HG03432 (cell line): ENCODE measurements around the gene CPN1.

Experiments
- ATAC-seq: cut with Tn5 transposase; IDR thresholded peaks from one replicate; pipeline ENCODE4 v1.9.1; 2021; ENCODE audit warnings: mild to moderate bottlenecking, moderate library complexity; ENCODE audit not compliant: unreplicated experiment

CPN1 gene

DNA sequence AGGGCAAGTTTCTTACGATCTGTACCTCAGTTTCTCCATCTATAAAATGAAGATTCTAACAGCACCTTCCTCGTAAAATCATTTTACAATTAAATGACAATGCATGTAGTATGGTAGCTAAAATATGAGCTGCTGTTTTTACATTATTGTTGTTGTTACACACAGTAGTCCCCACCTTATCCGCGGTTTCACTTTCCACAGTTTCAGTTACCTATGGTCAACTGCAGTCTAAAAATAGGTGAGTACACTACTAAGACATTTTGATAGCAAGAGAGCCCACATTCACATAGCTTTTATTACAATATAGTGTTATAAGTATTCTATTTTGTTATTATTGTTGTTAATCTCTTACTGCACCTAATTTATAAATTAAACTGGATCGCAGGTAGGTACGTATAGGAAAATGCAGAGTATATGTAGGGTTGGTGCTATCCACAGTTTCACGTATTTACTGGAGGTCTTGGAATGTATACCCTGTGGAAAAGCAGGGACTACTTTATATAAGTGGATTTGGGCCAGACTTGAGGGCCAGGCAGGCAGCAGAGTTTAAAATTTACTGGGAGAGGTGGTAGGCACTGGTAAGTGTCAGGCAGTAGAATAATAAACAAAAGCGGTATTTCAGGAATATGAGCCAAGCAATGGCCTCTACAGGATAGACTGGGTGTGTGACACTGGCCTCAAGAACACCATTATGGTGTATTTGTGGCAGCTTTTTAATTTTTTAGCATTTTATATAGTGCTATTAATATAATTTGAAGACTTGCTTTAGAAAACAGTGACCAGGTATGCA lies 82.2 kb downstream of the CPN1 start:
- ATAC-seq, result no peak

DNA sequence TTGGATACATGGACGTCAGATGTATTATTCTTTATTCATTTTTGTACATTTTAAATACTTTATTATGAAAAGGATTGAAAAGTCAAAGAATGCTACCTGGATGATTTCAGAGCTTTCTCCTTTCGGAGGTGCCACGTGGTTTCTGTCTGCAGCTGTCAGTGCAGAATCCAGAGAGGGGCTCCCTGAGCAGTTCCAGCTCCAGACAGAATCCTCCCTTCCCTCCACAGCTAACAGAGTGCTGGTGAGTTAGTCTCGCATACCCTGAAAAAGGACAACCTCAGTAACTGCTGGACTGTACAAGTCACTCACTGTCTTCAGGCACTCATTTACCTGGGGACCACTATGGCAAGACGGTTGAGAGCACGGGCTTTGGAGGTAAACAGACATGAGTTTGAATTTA lies 82.8 kb downstream of the CPN1 start:
- ATAC-seq, result no peak

DNA sequence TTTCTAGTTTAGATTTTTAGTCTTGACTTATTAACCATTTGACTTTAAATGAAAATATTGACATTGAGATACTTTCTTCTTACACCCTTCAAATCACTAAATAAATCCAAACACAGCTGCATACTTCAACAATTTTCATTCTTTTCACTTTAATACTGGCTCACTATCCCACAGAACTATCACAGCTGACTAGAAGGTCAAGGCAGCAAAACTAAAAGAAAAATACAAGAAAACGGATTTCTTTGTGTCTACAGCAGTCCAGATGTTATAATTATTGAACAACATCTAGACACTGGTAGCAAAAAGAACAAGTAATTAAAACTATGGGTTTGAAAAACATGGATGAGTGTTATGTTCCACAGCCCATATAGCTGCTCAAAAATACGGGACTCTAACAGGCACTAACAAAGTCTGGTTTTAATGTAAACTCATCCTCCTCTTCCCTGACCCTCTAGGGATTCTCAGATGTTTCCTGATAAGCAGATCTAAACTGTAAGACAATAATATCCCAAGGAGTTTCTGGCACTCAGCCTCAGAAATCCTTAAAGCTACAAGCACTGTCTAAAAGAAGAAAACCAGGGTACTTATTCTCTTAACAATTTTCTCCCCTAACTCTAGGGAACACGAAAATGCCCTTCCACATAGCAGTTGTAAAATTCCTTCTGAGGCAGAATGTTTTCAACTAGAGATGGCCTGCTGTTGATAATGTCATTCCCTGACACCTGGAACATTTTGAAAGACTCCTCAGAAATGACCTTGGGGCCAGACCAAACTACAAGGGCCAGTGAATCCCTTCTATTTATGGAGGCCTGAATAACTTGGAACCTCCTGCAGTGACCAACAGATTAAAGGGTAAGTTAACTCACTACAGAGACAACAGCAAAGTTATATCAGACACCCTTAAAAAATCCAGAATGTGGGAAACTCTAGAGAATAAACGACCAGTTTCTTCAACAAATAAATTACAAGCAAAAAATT lies 84.7 kb downstream of the CPN1 start:
- ATAC-seq, result no peak

DNA sequence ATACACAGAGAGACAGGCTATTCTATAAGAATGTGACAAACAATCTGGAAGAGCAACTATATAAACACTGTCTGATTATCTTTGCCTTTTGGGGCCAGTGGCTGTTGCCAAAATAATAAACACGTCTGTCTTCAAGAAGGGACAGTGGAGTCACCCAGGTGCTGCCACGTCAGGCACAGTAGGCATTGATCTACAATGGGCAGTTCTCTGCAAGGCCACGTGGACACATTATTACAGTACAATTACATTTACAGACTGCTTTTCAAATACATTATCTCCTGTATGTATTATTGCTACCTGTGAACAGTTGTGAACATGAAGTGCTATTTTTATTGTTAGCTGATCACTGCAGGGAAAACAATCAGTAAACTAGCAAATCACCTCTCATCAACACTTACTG lies 86.0 kb downstream of the CPN1 start:
- no peak for ATAC-seq

DNA sequence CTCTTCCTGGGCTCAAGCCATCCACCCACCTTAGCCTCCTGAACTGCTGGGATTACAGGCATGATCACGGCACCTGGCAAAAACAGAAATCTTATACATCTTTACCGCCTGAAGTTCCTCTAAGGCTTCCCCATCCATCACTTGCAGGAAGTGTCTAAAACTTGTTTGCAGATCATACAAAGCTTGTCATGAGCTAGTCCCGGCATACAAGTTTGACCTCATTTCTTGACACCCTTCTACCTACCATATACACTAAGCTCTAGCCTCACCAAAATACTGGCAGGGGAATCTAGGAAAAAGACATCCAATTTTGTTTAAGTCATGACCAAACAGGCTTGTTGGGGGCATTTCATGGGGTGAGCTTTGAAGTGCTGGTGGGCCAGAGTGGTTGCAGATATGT lies 86.4 kb downstream of the CPN1 start:
- ATAC-seq, result no peak

DNA sequence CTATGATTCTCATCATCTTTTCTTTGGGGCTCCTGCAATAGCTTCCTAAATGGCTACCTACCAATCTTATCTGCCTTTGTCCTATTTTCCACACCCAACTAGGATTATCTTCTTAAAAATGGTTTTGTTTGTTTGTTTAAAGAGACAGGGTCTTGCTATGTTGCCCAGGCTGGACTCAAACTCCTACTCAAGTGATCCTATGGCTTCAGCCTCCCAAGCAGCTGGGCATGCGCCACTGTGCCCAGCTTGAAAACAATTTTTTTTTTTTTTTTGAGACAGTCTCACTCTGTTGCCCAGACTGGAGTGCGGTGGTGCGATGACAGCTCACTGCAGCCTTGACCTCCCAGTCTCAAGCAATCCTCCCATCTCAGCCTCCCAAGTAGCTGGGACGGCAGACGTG lies 86.9 kb downstream of the CPN1 start:
- no peak for ATAC-seq

DNA sequence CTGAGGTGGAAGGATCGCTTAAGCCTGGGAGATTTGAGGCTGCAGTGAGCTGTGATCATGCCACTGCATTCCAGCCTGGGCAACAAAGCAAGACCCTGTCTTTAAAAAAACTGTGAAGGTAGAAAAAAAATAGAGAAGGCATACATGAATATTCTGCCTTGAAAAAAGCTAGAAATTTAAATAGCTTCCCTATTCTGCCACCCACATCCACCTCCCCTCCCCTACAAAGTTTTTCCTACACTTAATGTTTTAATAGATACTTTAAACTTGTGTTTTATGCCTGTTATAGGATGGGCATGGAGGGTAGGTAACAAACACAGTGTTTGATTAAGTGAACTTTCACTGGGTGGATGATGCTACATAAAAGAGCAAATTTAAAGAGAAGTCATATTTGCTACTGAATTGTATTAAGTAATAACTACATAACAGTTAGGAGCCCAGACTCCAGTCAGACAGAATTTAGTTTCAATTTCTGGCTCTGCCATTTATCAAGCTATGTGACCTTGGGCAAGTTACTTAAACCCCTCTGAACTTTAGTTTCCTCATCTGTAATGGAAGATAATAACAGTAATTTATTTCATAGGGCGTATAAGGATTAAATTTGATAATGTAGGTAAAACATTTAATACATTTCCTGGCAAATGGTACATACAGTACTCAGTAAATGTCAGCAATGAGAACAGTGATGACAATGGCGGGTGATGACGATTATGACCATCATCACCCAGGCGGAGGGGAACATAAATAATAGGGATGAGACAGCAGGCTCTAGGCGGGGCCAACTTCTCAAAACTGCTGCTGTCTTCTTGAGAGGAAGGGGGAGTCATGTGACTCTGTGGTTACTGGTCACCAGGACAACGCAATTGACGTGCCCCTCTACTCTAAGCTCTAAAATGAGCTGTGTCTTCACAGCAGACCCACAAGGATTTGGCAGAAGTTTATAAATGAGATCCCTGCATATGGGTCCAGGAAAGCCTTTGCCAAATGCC lies 87.7 kb downstream of the CPN1 start:
- ATAC-seq, result peak; percentile 88
